IMR-90 (cell line): ENCODE data around the gene ARHGAP8. TPM values are rescaled to one million over a fixed set of nuclear protein-coding genes. Genes with fewer than 3 reads are reported as not detected.

Source experiments
- ATAC-seq: fragments of 200-7000 bp; cut with Tn5 transposase; 2 replicates; pipeline ENCODE4 v1.9.1; 2020; ENCODE audit warnings: low read depth, mild to moderate bottlenecking, moderate library complexity
- BruUV-seq: library from RNA; stranded (reverse); fragments of 400-500 nt; replicated peaks from 2 replicates; lab custom pipeline; 2021; lab: Mats Ljungman, UMichigan
- CTCF ChIA-PET: fragments of 300-600 bp; formaldehyde crosslinking; extraction: SDS; loops from one replicate; lab custom pipeline; 2021; ENCODE audit warnings: antibody characterized with exemption; lab: Yijun Ruan, JAX
- POLR2A ChIA-PET: fragments of 300-600 bp; sonication (Branson Sonifier 250); formaldehyde crosslinking; loops from one replicate; lab custom pipeline; 2022; ENCODE audit warnings: antibody characterized with exemption; ENCODE audit not compliant: unreplicated experiment; lab: Charles Lee
- DNase-seq: peaks from one replicate; pipeline ENCODE4 v3.0.0; 2013
- H2AFZ ChIP-seq: replicated peaks from 2 replicates; pipeline ENCODE3; 2013; ENCODE audit warnings: low read length, mild to moderate bottlenecking; ENCODE audit not compliant: poor library complexity
- H2AK5ac ChIP-seq: 2 replicates; pipeline ENCODE4 v1.6.1; 2013; ENCODE audit warnings: low read depth, low read length, inconsistent platforms
- H2AK9ac ChIP-seq: replicated peaks from 2 replicates; pipeline ENCODE3; 2013; ENCODE audit warnings: mild to moderate bottlenecking, low read depth, low read length, moderate library complexity; ENCODE audit not compliant: poor library complexity
- H2BK120ac ChIP-seq: 2 replicates; pipeline ENCODE4 v1.6.1; 2013; ENCODE audit warnings: low read depth, low read length, inconsistent platforms
- H2BK15ac ChIP-seq: 3 replicates; pipeline ENCODE4 v1.6.1; 2013; ENCODE audit warnings: low read depth, low read length, inconsistent platforms
- H2BK20ac ChIP-seq: 2 replicates; pipeline ENCODE4 v1.6.1; 2013; ENCODE audit warnings: low read depth, mild to moderate bottlenecking, inconsistent platforms, low read length, moderate library complexity
- H2BK5ac ChIP-seq: 2 replicates; pipeline ENCODE4 v1.6.1; 2013; ENCODE audit warnings: mild to moderate bottlenecking, low read depth, low read length, inconsistent platforms; ENCODE audit not compliant: poor library complexity, severe bottlenecking
- H3K14ac ChIP-seq: replicated peaks from 2 replicates; pipeline ENCODE4 v1.6.1; 2013; ENCODE audit warnings: low read depth, low read length, inconsistent platforms
- H3K18ac ChIP-seq: 2 replicates; pipeline ENCODE4 v1.6.1; 2013; ENCODE audit warnings: low read depth, low read length, control low read depth
- H3K23ac ChIP-seq: 2 replicates; pipeline ENCODE4 v1.6.1; 2013; ENCODE audit warnings: low read depth, low read length, inconsistent platforms
- H3K27ac ChIP-seq: 2 replicates; pipeline ENCODE4 v1.5.1; 2013; ENCODE audit warnings: mild to moderate bottlenecking, control low read depth, low read length; ENCODE audit not compliant: insufficient read depth
- H3K27me3 ChIP-seq: 2 replicates; pipeline ENCODE4 v1.6.1; 2013; ENCODE audit warnings: low read length; ENCODE audit not compliant: control insufficient read depth, insufficient read depth
- H3K36me3 ChIP-seq: 2 replicates; pipeline ENCODE4 v1.6.1; 2013; ENCODE audit warnings: low read length, mixed read lengths; ENCODE audit not compliant: control insufficient read depth, insufficient read depth
- H3K4ac ChIP-seq: 2 replicates; pipeline ENCODE4 v1.6.1; 2013; ENCODE audit warnings: low read depth, low read length, inconsistent platforms
- H3K4me1 ChIP-seq: 2 replicates; pipeline ENCODE4 v1.6.1; 2013; ENCODE audit warnings: low read length, mixed read lengths; ENCODE audit not compliant: control insufficient read depth, insufficient read depth
- H3K4me2 ChIP-seq: 2 replicates; pipeline ENCODE4 v1.6.1; 2013; ENCODE audit warnings: low read depth, mild to moderate bottlenecking, control low read depth, low read length, moderate library complexity
- H3K4me3 ChIP-seq: 2 replicates; pipeline ENCODE4 v1.5.1; 2013; ENCODE audit warnings: low read depth, mild to moderate bottlenecking, control low read depth, low read length, moderate library complexity; ENCODE audit not compliant: insufficient read depth
- H3K56ac ChIP-seq: 2 replicates; pipeline ENCODE4 v1.6.1; 2013; ENCODE audit warnings: low read length, inconsistent platforms; ENCODE audit not compliant: insufficient read depth; ENCODE audit errors: extremely low read depth
- H3K79me1 ChIP-seq, 2 experiments: 2 replicates each; pipeline ENCODE4 v1.6.1; 2013; ENCODE audit warnings: low read length in 2 of 2, inconsistent platforms in 1 of 2, low read depth in 1 of 2
- H3K9ac ChIP-seq: 2 replicates; pipeline ENCODE4 v1.6.1; 2013; ENCODE audit warnings: low read depth, low read length, control low read depth
- H3K9me1 ChIP-seq: 2 replicates; pipeline ENCODE4 v1.6.1; 2013; ENCODE audit warnings: low read length, inconsistent platforms; ENCODE audit not compliant: insufficient read depth
- H3K9me3 ChIP-seq: 2 replicates; pipeline ENCODE4 v1.6.1; 2013; ENCODE audit warnings: low read length; ENCODE audit not compliant: control insufficient read depth, insufficient read depth
- H4K20me1 ChIP-seq: 2 replicates; pipeline ENCODE4 v1.6.1; 2013; ENCODE audit warnings: low read length, inconsistent platforms; ENCODE audit not compliant: insufficient read depth
- H4K5ac ChIP-seq: 2 replicates; pipeline ENCODE4 v1.6.1; 2013; ENCODE audit warnings: mild to moderate bottlenecking, low read depth, low read length, control low read depth
- H4K8ac ChIP-seq, 2 experiments: 2 replicates each; pipeline ENCODE4 v1.6.1; 2013; ENCODE audit warnings: low read depth in 2 of 2, low read length in 2 of 2, control low read depth in 1 of 2, inconsistent platforms in 1 of 2
- H4K91ac ChIP-seq: 2 replicates; pipeline ENCODE4 v1.6.1; 2013; ENCODE audit warnings: low read depth, low read length, inconsistent platforms; ENCODE audit not compliant: insufficient read depth
- BHLHE40 ChIP-seq: fragments of 150-350 bp; IDR thresholded peaks from 2 replicates; pipeline ENCODE4 v1.6.1; 2016; ENCODE audit warnings: mild to moderate bottlenecking, low read depth, low read length
- CEBPB ChIP-seq: IDR thresholded peaks from 2 replicates; pipeline ENCODE4 v1.6.1; 2012; ENCODE audit warnings: low read depth, low read length, improper control_type of control experiment
- CHD1 ChIP-seq: IDR thresholded peaks from 2 replicates; pipeline ENCODE4 v1.6.1; 2012; ENCODE audit warnings: low read depth, low read length, improper control_type of control experiment
- FOS ChIP-seq: fragments of 150-350 bp; IDR thresholded peaks from 2 replicates; pipeline ENCODE4 v1.6.1; 2016; ENCODE audit warnings: low read depth, low read length
- MAFK ChIP-seq: IDR thresholded peaks from 2 replicates; pipeline ENCODE4 v1.6.1; 2012; ENCODE audit warnings: low read depth, low read length, improper control_type of control experiment
- POLR2A ChIP-seq: IDR thresholded peaks from 2 replicates; pipeline ENCODE4 v1.6.1; 2012; ENCODE audit warnings: mild to moderate bottlenecking, low read depth, low read length
- RAD21 ChIP-seq: IDR thresholded peaks from 2 replicates; pipeline ENCODE4 v1.6.1; 2012; ENCODE audit warnings: low read length, improper control_type of control experiment
- RCOR1 ChIP-seq: IDR thresholded peaks from 2 replicates; pipeline ENCODE4 v1.6.1; 2012; ENCODE audit warnings: mild to moderate bottlenecking, low read length, improper control_type of control experiment; ENCODE audit not compliant: insufficient replicate concordance
- RFX5 ChIP-seq: IDR thresholded peaks from 2 replicates; pipeline ENCODE4 v1.8.0; 2012; ENCODE audit warnings: low read depth, mild to moderate bottlenecking, low read length, moderate library complexity
- SMC3 ChIP-seq: fragments of 150-350 bp; IDR thresholded peaks from 2 replicates; pipeline ENCODE4 v1.6.1; 2016; ENCODE audit warnings: low read depth, mild to moderate bottlenecking, antibody characterized with exemption, low read length, moderate library complexity
- WGBS, 2 experiments: methylation state at CpG; one replicate each; pipeline versions ENCODE4 v1.1.5 to v1.1.7; 2013; ENCODE audit warnings: missing lambda C conversion rate in 2 of 2; ENCODE audit not compliant: insufficient read length in 1 of 2; ENCODE audit errors: extremely low coverage in 2 of 2; 5-methylcytosine and 5-hydroxymethylcytosine counted together
- dilution Hi-C: fragments of 300-500 bp; cut with HindIII; formaldehyde crosslinking; loops from one replicate; pipeline ENCODE4 v1.14.3; 2018; ENCODE audit warnings: low sequenced_read_pairs; ENCODE audit not compliant: unreplicated experiment
- in situ Hi-C: fragments of 300-500 bp; cut with MboI; formaldehyde crosslinking; loops from 3 replicates; pipeline ENCODE4 v1.14.3; 2019; ENCODE audit warnings: low sequenced_read_pairs, inconsistent platforms, mixed read lengths
- intact Hi-C: fragments of 100-400 bp; cut with micrococcal nuclease; formaldehyde crosslinking; loops from 2 replicates; pipeline ENCODE4 v1.10.0; 2022
- polyA plus RNA-seq, 3 experiments: library from polyadenylated mRNA; depleted of rRNA; stranded (reverse); fragments of >200 nt; gene quantifications; 2 replicates each; pipeline ENCODE4 v1.2.3, GENCODE V29; 2012; ENCODE audit warnings: low replicate concordance in 1 of 3
- total RNA-seq: library from RNA; depleted of rRNA; stranded (reverse); fragments of >200 nt; gene quantifications from 2 replicates; pipeline ENCODE4 v1.2.3, GENCODE V29; 2012
- TF ChIP-seq, protein P1 (sequence below): conservative IDR thresholded peaks from 2 replicates; pipeline ENCODE4 v1.5.1; 2012; ENCODE audit warnings: mild to moderate bottlenecking, low read depth, low read length, improper control_type of control experiment
- TF ChIP-seq, protein P2 (sequence below): fragments of 150-350 bp; IDR thresholded peaks from 2 replicates; pipeline ENCODE4 v1.6.1; 2017; ENCODE audit warnings: mild to moderate bottlenecking, antibody characterized with exemption, low read length, low read depth
- TF ChIP-seq, protein P3 (sequence below): fragments of 150-350 bp; IDR thresholded peaks from 2 replicates; pipeline ENCODE4 v1.6.1; 2016; ENCODE audit warnings: low read depth, mild to moderate bottlenecking, low read length, moderate library complexity, borderline replicate concordance

Gene ARHGAP8
- total and polyA plus RNA-seq, 2 of the 4 experiments (the other 2 are of a cell fraction): 0.18 to 0.21 TPM

DNA sequence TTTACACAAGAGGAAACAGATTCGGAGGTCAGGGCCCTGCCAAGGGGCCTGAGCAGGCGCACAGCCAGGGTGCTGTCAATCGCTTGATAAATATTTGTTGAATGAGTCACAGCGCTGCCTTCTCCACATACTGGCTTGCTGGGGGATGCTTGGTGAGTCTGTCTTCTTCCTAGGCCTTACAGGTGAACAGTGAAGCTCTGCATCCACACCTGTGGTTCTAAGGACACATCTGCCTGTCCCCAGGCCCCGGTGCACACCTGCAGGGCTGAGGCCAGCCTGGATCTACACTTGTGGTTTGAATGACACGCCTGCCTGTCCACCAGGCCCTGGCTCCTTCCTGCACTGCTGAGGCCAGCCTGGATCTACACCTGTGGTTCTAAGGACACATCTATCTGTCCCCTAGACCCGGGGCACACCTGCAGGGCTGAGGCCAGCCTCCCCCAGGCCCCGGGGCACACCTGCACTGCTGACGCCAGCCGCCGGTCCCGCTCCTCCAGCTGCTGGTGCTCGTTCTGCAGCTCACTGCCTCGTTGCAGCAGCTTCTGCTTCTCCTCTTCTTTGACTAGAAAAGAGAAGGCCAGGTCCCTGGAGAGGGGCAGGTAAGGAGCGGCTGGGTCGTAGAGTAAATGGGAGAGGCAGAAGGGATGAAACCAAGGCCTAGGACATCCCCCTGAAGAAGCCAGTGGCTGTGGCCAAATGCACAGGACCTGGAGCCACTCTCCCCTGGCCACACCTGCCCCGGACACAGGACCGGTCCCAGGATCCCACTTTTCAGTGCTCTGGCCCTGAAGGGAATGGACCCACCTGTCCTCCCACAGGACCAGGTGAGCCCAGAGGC is 132.8 kb downstream of the ARHGAP8 start:
- DNase-seq: no peak
- Histone ChIP-seq H3K4ac (no peak overlapping the region), H2BK15ac (no peak overlapping the region), H3K9ac (no peak overlapping the region), H2AFZ (no peak overlapping the region), H3K36me3 (no peaks in the 10 kb centered on the region), H4K20me1 (no peaks in the 10 kb centered on the region), H2BK20ac (no peak overlapping the region), H2AK9ac (no peak overlapping the region), H4K8ac (no peak overlapping the region), H2BK5ac (no peak overlapping the region), H3K4me2 (no peak overlapping the region), H4K5ac (no peak overlapping the region), H2BK120ac (no peak overlapping the region), H3K9me3 (no peaks in the 10 kb centered on the region), H3K9me1 (no peaks in the 10 kb centered on the region), H3K14ac (no peak overlapping the region), H2AK5ac (no peak overlapping the region), H4K91ac (no peak overlapping the region), H3K4me3 (no peak overlapping the region), H3K18ac (no peak overlapping the region), H3K56ac (no peak overlapping the region), H3K4me1 (no peaks in the 10 kb centered on the region), H3K27ac (no peak overlapping the region), H3K79me1 (no peaks in the 10 kb centered on the region), H3K23ac (no peak overlapping the region), H3K27me3 (no peaks in the 10 kb centered on the region; the same call in 1 of the 2 replicates)
- 79% methylated on average over 8 of the region's 18 CpGs; no CpG with 5 or more reads in 1 of the 2 experiments for WGBS, 2 experiments
- POLR2A ChIA-PET: no interaction called here
- dilution Hi-C loops (no loop called here), intact Hi-C loops (no loop called here), in situ Hi-C loops (loop anchor here (10.0 kb wide), 1 partner anchor 60 kb away; no protein-coding TSS in a partner anchor)
- BruUV-seq: no TSS peak
- TF ChIP-seq, protein P1, sequence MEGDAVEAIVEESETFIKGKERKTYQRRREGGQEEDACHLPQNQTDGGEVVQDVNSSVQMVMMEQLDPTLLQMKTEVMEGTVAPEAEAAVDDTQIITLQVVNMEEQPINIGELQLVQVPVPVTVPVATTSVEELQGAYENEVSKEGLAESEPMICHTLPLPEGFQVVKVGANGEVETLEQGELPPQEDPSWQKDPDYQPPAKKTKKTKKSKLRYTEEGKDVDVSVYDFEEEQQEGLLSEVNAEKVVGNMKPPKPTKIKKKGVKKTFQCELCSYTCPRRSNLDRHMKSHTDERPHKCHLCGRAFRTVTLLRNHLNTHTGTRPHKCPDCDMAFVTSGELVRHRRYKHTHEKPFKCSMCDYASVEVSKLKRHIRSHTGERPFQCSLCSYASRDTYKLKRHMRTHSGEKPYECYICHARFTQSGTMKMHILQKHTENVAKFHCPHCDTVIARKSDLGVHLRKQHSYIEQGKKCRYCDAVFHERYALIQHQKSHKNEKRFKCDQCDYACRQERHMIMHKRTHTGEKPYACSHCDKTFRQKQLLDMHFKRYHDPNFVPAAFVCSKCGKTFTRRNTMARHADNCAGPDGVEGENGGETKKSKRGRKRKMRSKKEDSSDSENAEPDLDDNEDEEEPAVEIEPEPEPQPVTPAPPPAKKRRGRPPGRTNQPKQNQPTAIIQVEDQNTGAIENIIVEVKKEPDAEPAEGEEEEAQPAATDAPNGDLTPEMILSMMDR: no peak
- TF ChIP-seq, protein P2, sequence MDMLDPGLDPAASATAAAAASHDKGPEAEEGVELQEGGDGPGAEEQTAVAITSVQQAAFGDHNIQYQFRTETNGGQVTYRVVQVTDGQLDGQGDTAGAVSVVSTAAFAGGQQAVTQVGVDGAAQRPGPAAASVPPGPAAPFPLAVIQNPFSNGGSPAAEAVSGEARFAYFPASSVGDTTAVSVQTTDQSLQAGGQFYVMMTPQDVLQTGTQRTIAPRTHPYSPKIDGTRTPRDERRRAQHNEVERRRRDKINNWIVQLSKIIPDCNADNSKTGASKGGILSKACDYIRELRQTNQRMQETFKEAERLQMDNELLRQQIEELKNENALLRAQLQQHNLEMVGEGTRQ: no peak
- TF ChIP-seq CHD1 (no peak), RFX5 (no peak), POLR2A (no peak), RAD21 (no peak), RCOR1 (no peak), CEBPB (no peak), MAFK (no peak), BHLHE40 (no peak), FOS (no peak), SMC3 (no peak)
- TF ChIP-seq, protein P3, sequence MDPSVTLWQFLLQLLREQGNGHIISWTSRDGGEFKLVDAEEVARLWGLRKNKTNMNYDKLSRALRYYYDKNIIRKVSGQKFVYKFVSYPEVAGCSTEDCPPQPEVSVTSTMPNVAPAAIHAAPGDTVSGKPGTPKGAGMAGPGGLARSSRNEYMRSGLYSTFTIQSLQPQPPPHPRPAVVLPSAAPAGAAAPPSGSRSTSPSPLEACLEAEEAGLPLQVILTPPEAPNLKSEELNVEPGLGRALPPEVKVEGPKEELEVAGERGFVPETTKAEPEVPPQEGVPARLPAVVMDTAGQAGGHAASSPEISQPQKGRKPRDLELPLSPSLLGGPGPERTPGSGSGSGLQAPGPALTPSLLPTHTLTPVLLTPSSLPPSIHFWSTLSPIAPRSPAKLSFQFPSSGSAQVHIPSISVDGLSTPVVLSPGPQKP: no peak
- no peak for ATAC-seq
- CTCF ChIA-PET: no interaction called here
